ENCODE measurements around the gene ST6GAL1.

ST6GAL1 gene

GRCh38 chr3:187084580-187084979 lies 154.3 kb downstream of the ST6GAL1 start:
- DNase-seq: no peak

- DNase-seq: no peak
These were observed 154.8 kb downstream of the ST6GAL1 start for GRCh38 chr3:187085021-187085666.

GRCh38 chr3:187085933-187086332 lies 155.6 kb downstream of the ST6GAL1 start:
- no peak for DNase-seq

- no peak for DNase-seq
These were observed 156.5 kb downstream of the ST6GAL1 start for GRCh38 chr3:187086831-187087230.

- no peak for DNase-seq
These were observed 158.4 kb downstream of the ST6GAL1 start for GRCh38 chr3:187088701-187089100.

GRCh38 chr3:187093320-187093719 lies 163.0 kb downstream of the ST6GAL1 start:
- DNase-seq: peak; percentile 22

GRCh38 chr3:187098923-187099512 lies 168.7 kb downstream of the ST6GAL1 start:
- DNase-seq: peak; percentile 80

- peak; percentile 48 for DNase-seq
These were observed 171.1 kb downstream of the ST6GAL1 start for GRCh38 chr3:187101184-187102072.

GRCh38 chr3:187102073-187102634 lies 171.8 kb downstream of the ST6GAL1 start:
- no peak for DNase-seq

- no peak for DNase-seq
These were observed 172.9 kb downstream of the ST6GAL1 start for GRCh38 chr3:187103251-187103650.

GRCh38 chr3:187104342-187104741 lies 174.0 kb downstream of the ST6GAL1 start:
- DNase-seq: no peak

GRCh38 chr3:187104933-187105332 lies 174.6 kb downstream of the ST6GAL1 start:
- peak; percentile 88 for DNase-seq

- DNase-seq: no peak
These were observed 175.4 kb downstream of the ST6GAL1 start for GRCh38 chr3:187105700-187106099.

- no peak for DNase-seq
These were observed 177.7 kb downstream of the ST6GAL1 start for GRCh38 chr3:187107989-187108388.

GRCh38 chr3:187110156-187110555 lies 179.8 kb downstream of the ST6GAL1 start:
- no peak for DNase-seq

- DNase-seq: peak; percentile 8
These were observed 182.8 kb downstream of the ST6GAL1 start for GRCh38 chr3:187112934-187113793.

- no peak for DNase-seq
These were observed 184.2 kb downstream of the ST6GAL1 start for GRCh38 chr3:187114511-187114910.

GRCh38 chr3:187120326-187120725 lies 190.0 kb downstream of the ST6GAL1 start:
- peak; percentile 73 for DNase-seq

GRCh38 chr3:187122261-187122660 lies 191.9 kb downstream of the ST6GAL1 start:
- no peak for DNase-seq

GRCh38 chr3:187125319-187126031 lies 195.1 kb downstream of the ST6GAL1 start:
- peak; percentile 22 for DNase-seq

All from MV-4-11 (cell line).